Activated naive CD8-positive, alpha-beta T cell treated with anti-CD3 and anti-CD28 coated beads for 36 hours (primary cell): ENCODE measurements around the gene NANOS2. TPM values are rescaled to one million over a fixed set of nuclear protein-coding genes. Genes with fewer than 3 reads are reported as not detected.

Experiments
- DNase-seq: peaks from one replicate; pipeline ENCODE4 v3.0.0; 2021
- H3K27ac Mint-ChIP-seq: one replicate; pipeline ENCODE4 v1.8.0; 2022; ENCODE audit warnings: mild to moderate bottlenecking, moderate library complexity, mixed read lengths
- H3K27me3 Mint-ChIP-seq: one replicate; pipeline ENCODE4 v1.8.0; 2022; ENCODE audit warnings: mild to moderate bottlenecking, mixed read lengths
- H3K36me3 Mint-ChIP-seq: one replicate; pipeline ENCODE4 v1.8.0; 2021; ENCODE audit warnings: mild to moderate bottlenecking, mixed read lengths
- H3K4me1 Mint-ChIP-seq: one replicate; pipeline ENCODE4 v1.8.0; 2021; ENCODE audit warnings: mixed read lengths
- H3K4me3 Mint-ChIP-seq: one replicate; pipeline ENCODE4 v1.8.0; 2022; ENCODE audit warnings: mild to moderate bottlenecking, moderate library complexity, mixed read lengths
- H3K9me3 Mint-ChIP-seq: one replicate; pipeline ENCODE4 v1.8.0; 2022; ENCODE audit warnings: mixed read lengths
- total RNA-seq, 2 experiments: library from RNA; stranded (reverse); gene quantifications; one replicate each; pipeline ENCODE4 v1.2.3, GENCODE V29; 2021

The NANOS2 gene
- total RNA-seq, 2 experiments from 2014 or later: not detected

DNA sequence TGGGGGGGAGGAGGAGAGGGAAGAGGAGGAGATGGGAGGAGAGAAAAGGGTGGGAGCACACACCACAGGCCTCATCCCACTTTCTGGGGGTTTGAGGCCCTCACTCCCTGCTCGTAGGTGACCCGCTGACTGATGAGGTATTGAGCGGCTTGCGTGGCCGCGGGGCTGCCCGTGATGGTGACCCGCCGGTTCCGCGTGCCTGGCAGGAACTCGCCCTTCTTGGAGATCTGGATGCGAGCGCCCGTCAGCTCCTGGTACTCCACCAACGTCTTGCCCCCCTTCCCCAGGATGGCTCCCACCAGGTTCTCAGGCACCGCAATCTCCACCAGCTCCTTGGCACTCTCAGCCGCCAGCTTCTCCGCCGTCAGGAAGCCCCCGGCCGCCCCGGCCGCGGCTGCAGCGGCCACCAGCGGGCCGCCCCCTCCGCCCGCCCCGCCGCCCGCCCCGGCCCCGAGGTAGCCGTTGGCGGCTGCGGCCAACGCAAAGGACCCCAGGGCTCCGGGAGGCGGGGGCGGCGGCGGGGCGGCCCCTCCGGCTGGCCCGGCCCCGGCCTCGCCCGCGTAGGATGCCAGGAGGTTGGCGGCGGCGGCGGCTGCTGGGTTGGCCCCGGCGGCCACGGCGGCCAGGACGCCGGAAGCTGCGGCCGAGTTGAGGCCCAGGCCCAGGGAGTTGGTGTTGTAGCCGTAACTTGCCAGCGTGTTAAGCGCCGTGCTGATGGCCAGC, 25.4 kb upstream of the NANOS2 start:
- Mint-ChIP-seq H3K4me3 (no peak overlapping the region), H3K9me3 (no peaks in the 10 kb centered on the region), H3K36me3 (no peaks in the 10 kb centered on the region), H3K27me3 (peaks cover 50% of the 10 kb centered on the region), H3K27ac (no peak overlapping the region), H3K4me1 (peaks cover 2% of the 10 kb centered on the region)
- no peak for DNase-seq

DNA sequence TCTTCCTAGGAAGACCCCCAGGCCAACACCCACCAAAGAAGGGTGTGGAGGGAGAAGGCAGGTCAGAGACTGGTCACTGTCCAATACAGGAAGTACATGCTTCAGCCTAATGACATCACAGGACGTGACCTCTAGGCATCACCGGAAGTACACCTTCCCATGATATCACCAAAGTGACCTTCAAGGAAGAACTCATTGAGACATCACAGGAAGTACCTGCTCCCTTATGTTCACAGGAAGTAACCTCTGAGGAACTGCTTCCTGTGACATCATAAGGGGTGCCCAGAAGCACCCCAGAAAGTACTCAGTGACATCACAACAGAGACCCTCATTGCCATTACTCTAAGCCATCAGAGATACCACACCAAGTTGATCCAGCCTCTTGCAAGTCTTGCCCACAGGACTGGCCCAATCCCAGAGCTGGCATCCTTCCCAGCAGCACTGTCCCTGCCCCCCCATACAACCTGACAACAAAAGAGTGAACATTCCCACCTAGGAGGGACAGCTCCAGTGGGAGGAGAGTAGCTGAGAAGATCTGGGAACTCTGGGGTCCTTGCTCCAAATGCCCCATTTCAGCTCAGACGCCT, 24.2 kb upstream of the NANOS2 start:
- no peak overlapping the region for H3K4me3 Mint-ChIP-seq
- H3K36me3 Mint-ChIP-seq: no peaks in the 10 kb centered on the region
- peaks cover 52% of the 10 kb centered on the region for H3K27me3 Mint-ChIP-seq
- DNase-seq: no peak
- H3K9me3 Mint-ChIP-seq: no peaks in the 10 kb centered on the region
- no peak overlapping the region for H3K27ac Mint-ChIP-seq
- peaks cover 2% of the 10 kb centered on the region for H3K4me1 Mint-ChIP-seq

DNA sequence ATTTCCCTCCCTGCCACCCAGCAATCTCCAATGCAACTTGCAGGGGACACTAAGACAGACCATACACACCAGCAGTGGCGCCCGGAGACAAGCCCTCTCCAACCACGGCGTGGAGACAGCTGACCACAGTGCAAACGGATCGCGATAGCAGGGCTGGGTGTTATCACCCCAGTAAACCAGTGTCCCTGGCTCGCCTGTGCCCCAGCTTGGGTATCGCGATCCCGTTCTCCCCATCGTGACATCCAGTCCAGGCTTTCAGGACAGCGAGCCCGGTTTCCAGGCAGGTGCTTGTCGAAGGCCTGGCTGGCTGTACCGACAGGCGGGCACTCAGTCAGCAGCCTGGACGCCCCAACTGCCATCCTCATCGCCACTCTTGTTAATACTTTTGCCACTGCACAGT, 20.7 kb upstream of the NANOS2 start:
- Mint-ChIP-seq H3K4me1 (peaks cover 2% of the 10 kb centered on the region), H3K36me3 (no peaks in the 10 kb centered on the region), H3K9me3 (no peaks in the 10 kb centered on the region)

DNA sequence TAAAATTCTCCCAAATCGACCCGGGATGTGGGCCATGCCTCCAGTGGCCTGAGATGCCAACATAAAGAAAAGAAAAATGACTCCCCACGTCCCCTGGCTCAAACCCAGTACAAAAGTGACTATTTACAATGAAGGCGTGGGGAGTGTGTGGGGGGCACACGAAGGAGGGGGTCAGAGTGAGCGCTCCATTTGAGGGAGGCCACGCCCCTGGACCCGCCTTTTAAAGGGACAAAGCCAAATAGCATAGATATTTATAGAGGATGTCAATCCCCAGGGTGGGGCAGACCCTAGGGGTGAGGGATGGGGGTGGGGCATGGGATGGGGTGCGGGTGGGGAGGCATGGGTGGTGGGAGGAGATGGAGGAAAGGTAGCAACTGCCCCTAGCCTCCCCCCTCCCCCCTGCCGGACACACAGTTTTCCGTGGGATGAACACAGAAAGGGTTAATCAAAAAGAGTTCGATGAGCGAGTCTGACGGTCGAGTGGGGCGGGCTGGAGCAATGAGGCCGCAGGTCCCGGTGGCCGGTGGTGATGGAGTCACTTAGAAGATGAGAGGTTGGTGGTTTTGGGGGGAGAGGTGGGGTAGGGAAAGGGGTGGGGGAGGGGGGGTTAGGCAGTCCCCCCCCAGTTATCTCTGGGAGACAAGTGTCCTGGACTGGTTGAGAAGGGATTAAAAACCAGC, 20.1 kb upstream of the NANOS2 start:
- Mint-ChIP-seq H3K27me3 (peaks cover 71% of the 10 kb centered on the region), H3K4me1 (peaks cover 2% of the 10 kb centered on the region), H3K27ac (no peak overlapping the region), H3K9me3 (no peaks in the 10 kb centered on the region), H3K36me3 (no peaks in the 10 kb centered on the region), H3K4me3 (no peak overlapping the region)
- DNase-seq: no peak

More for the DNA sequence above, 20.7 kb upstream of the NANOS2 start:
- H3K4me3 Mint-ChIP-seq: no peak overlapping the region
- no peak for DNase-seq
- H3K27me3 Mint-ChIP-seq: peaks cover 71% of the 10 kb centered on the region
- H3K27ac Mint-ChIP-seq: no peak overlapping the region

DNA sequence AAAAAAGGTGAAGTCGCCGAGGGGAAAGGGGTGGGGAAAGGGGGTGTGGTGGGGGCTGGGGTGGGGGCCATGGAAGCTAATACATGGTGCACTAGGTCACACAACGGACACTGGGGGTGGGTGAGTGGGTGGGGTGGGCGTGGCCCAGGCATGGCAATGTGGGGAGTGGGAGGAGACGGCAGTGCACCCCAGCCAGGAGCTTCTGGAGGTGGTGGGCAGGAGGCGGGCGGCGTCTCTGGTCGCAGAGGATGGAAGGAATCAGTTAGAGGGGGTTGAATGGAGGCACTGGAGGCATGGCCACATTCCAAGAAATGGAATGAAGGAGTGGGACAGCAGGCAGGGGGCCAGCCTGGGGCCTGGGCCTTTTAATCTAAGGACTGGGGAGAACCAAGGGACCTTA, 19.2 kb upstream of the NANOS2 start:
- H3K4me1 Mint-ChIP-seq: peaks cover under 1% of the 10 kb centered on the region
- no peak overlapping the region for H3K4me3 Mint-ChIP-seq
- H3K27ac Mint-ChIP-seq: no peak overlapping the region
- no peaks in the 10 kb centered on the region for H3K9me3 Mint-ChIP-seq
- H3K36me3 Mint-ChIP-seq: no peaks in the 10 kb centered on the region
- no peak for DNase-seq
- H3K27me3 Mint-ChIP-seq: peaks cover 70% of the 10 kb centered on the region

DNA sequence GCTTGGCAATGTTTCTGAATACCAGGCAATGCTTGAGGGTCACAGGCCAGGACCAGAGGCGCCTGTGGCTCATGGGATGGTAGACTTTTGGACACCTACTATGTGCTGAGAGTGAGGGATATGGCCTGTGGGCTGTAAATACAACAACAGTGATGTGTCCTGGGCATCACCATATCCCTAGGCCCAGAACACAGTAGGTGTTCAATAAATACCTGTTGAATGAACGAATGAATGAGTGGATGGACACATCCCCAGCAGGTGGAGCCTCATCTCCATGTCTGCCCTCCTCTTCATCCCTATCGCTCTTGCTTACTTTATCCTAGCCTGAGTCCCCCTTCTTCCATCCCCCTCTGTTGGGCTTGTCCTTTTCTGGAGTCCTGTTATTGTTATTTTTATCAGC, 16.5 kb upstream of the NANOS2 start:
- Mint-ChIP-seq H3K36me3 (no peaks in the 10 kb centered on the region), H3K4me1 (peaks cover 5% of the 10 kb centered on the region), H3K27me3 (peaks cover 59% of the 10 kb centered on the region), H3K27ac (no peak overlapping the region), H3K9me3 (no peaks in the 10 kb centered on the region), H3K4me3 (no peak overlapping the region)
- DNase-seq: no peak

DNA sequence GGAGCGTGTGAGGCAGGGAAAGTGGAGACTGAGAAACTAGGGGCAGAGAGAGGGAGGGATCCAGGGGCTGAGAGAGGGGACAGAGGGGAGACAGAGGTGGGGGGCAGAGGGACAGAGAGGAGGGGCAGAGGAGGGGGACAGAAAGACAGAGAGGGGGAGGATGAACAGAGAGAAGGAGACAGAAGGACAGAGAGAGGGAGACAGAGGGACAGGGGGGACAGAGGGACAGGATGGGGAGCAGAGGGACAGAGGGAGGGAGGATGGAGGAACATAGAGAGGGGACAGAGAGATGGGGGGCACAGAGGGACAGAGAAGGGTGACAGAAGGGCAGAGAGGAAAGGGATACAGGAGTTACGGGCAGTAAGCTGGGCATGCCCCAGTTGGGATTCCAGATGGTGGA, 14.7 kb upstream of the NANOS2 start:
- H3K27ac Mint-ChIP-seq: no peak overlapping the region
- H3K4me3 Mint-ChIP-seq: no peak overlapping the region
- H3K4me1 Mint-ChIP-seq: peaks cover 5% of the 10 kb centered on the region
- no peaks in the 10 kb centered on the region for H3K9me3 Mint-ChIP-seq
- no peak for DNase-seq
- H3K36me3 Mint-ChIP-seq: no peaks in the 10 kb centered on the region
- peaks cover 41% of the 10 kb centered on the region for H3K27me3 Mint-ChIP-seq

DNA sequence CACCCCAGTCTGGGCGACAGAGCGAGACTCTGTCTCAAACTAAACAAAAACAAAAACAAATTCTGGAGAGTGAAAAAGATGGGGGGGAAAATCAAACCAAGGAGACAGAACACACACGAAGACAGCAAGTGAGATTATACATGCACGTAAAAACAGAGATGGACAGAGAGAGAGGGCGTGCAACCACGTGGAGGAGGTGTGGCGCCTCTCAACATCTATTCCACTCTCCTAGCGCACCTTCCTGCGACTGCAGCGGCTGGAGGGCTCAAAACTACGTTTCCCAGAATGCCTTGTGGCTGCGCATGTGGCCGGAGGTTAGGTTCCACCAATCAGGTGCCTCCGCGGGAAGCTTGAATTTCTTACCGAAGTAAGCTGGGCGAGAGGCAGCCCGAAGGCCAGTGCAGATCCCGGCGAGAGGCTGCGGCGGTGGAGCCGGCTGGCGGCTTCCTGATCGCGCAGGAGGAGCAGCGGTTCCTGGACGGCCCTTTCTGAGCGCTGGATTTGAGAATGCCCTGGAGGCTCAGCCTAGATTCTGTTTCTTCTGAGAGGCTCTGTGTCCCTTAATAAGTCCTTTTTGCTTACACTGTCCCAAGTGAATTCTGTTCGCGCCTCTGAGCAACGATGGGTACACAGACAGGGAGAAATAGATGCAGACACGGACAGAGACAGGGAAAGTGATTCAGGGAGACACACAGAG, 13.1 kb upstream of the NANOS2 start:
- Mint-ChIP-seq H3K27ac (no peak overlapping the region), H3K9me3 (no peaks in the 10 kb centered on the region), H3K4me3 (peak overlapping the region; percentile 74), H3K27me3 (peaks cover 25% of the 10 kb centered on the region), H3K36me3 (no peaks in the 10 kb centered on the region), H3K4me1 (peaks cover 5% of the 10 kb centered on the region)
- peak; percentile 87 for DNase-seq

DNA sequence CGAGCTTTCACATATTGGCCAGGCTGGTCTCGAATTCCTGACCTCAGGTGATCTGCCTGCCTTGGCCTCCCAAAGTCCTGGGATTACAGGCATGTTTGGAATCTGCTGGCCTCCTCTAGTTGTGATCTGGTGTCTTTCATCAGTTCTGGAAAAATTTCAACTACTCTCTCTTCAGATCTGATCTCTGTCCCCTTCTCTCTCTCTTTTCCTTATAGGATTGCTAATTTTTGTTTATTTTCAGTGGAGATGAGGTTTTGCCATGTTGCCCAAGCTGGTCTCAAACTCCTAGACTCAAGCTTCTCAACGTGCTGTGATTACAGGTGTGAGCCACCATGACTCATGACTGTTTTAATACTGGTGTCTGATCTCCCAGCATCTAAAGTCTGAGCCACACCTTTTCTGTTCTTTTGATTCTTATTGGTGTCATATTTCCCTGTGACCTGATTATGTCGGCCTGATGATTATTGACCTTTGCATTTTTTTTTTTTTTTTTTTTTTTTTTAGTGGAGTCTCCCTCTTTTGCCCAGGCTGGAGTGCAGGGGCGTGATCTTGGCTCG, 10.4 kb upstream of the NANOS2 start:
- H3K4me3 Mint-ChIP-seq: no peak overlapping the region
- peaks cover 9% of the 10 kb centered on the region for H3K4me1 Mint-ChIP-seq
- no peak overlapping the region for H3K27ac Mint-ChIP-seq
- H3K27me3 Mint-ChIP-seq: peaks cover 20% of the 10 kb centered on the region
- H3K36me3 Mint-ChIP-seq: no peaks in the 10 kb centered on the region
- no peak for DNase-seq
- H3K9me3 Mint-ChIP-seq: no peaks in the 10 kb centered on the region

DNA sequence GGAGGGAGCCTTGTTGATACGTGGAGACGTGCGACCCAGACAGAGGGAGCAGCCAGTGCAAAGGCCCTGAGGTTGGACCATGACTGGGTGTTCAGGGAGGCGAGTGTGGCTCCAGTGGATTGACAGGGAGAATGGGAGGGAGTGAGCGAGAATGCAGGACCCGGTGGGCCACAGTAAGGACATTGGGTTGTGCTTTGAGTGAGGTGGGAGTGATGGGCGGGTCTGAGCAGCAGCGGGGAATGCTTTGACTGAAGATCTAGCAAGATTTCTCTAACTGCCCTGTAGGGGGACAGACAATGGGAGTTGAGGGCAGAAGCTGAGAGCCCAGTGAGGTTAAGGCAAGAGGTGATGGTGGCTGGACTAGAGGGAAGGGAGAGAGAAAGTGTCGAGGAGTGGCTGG, 7.7 kb upstream of the NANOS2 start:
- no peak for DNase-seq
- H3K4me1 Mint-ChIP-seq: peaks cover 4% of the 10 kb centered on the region
- peaks cover 12% of the 10 kb centered on the region for H3K27me3 Mint-ChIP-seq
- no peak overlapping the region for H3K4me3 Mint-ChIP-seq
- H3K9me3 Mint-ChIP-seq: no peaks in the 10 kb centered on the region
- H3K36me3 Mint-ChIP-seq: no peaks in the 10 kb centered on the region
- no peak overlapping the region for H3K27ac Mint-ChIP-seq

DNA sequence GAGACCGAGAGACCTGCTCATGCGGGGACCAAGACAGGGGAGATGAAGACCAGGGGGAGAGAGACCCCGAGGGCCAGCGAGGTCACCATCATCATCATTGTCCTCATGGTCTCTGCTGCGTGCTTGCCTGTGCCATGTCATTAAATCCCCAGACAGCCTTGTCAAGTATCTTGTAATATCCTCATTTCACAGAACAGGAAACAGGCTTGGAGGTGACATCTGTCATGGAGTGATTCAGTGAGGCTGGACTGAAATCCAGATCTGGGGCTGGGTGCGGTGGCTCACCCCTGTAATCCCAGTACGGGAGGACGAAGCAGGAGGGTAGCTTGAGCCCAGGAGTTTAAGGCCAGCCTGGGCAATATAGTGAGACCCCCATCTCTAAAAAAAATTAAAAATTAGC, 5.9 kb upstream of the NANOS2 start:
- peaks cover 4% of the 10 kb centered on the region for H3K4me1 Mint-ChIP-seq
- no peak overlapping the region for H3K27ac Mint-ChIP-seq
- H3K27me3 Mint-ChIP-seq: peaks cover 19% of the 10 kb centered on the region
- no peaks in the 10 kb centered on the region for H3K9me3 Mint-ChIP-seq
- no peak for DNase-seq
- no peak overlapping the region for H3K4me3 Mint-ChIP-seq
- no peaks in the 10 kb centered on the region for H3K36me3 Mint-ChIP-seq

DNA sequence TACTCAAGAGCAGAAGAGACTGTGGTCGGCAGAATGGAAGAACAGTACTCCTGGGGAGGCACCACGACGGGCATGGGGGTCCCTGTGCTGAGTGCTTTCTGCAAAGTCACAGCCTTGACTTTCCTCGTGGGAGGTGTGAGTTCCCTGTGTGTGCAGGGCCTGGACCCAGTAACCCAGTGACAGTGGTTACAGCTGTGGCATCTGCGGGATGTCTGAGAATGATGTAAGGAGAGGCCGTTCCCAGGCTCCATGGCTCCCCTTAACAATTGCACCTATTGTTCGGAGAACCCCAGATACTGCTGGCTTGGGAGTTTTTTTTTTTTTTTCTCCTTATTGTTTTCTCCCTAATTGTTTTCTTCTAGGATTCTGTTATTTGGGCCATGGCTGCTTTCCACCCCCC, 5.1 kb upstream of the NANOS2 start:
- Mint-ChIP-seq H3K4me1 (peaks cover 4% of the 10 kb centered on the region), H3K27me3 (peaks cover 22% of the 10 kb centered on the region), H3K36me3 (no peaks in the 10 kb centered on the region), H3K4me3 (no peak overlapping the region), H3K27ac (no peak overlapping the region), H3K9me3 (no peaks in the 10 kb centered on the region)
- no peak for DNase-seq

DNA sequence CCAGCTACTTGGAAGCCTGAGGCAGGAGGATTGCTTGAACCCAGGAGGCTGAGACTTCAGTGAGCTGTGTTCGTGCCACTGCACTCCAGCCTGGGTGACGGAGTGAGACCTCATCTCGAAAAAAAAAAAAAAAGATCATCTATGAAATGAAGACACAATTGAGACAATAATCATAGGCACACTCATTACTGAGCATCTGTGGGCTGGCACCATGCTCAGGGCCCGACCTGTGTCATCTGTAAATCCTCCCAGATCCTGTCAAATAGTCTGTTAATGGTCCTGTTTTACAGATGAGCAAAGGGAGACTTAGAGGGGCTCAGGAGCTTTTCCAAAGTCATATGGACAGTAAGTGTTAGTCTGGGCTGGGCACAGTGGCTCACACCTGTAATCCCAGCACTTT, 4.1 kb upstream of the NANOS2 start:
- peaks cover 4% of the 10 kb centered on the region for H3K4me1 Mint-ChIP-seq
- H3K36me3 Mint-ChIP-seq: no peaks in the 10 kb centered on the region
- no peak for DNase-seq
- no peak overlapping the region for H3K27ac Mint-ChIP-seq
- H3K4me3 Mint-ChIP-seq: no peak overlapping the region
- no peaks in the 10 kb centered on the region for H3K9me3 Mint-ChIP-seq
- H3K27me3 Mint-ChIP-seq: peaks cover 23% of the 10 kb centered on the region

DNA sequence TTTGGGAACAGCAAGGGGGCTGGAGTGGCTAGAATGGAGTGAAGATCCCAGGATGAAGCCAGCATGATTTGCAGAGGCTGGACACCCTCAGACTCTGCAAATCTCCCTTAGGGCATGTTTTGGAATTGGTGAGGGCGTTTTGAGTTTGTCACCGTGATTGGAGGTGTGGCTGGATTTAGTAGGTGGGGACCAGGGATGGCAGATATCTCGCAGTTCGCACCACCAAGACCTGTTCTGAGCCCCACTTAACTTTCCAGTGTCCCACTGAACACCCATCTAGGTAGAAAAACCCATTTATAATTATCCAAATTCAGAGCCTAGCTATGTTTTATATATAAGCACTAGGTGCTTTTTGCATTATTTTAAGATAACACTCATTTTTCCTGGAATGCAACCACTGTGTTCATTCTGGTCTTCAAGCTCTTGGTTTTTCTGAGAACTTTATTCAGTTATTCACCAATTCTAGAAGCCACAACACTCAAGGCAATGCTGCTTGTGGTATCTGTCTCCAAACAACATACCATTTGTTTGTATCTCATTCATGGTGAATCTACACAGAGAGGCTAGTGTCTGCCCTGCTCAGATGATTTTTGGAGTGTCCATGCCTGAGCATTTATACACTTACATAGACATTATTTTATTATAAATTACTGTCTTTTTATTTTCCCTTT, 3.0 kb upstream of the NANOS2 start:
- Mint-ChIP-seq H3K27me3 (peaks cover 35% of the 10 kb centered on the region), H3K27ac (no peak overlapping the region), H3K4me1 (peaks cover 4% of the 10 kb centered on the region), H3K9me3 (no peaks in the 10 kb centered on the region), H3K36me3 (no peaks in the 10 kb centered on the region), H3K4me3 (no peak overlapping the region)
- no peak for DNase-seq

DNA sequence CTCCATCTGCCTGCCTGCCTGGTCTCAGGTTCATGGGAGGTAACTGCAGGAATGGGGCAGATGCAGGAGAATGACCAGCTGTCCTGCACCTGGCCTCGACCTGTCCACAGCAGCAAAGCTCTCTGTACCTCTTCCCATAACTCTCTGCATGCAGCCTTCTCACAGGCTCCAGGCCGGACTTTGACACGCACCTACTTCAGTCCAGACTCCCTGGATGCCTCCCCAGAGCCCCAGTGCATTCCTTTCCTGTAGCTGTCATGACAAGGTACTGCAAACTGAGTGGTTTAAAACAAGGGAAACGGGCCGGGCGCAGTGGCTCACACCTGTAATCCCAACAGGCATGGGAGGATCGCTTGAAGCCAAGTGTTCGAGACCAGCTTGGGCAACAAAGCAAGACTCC, 3.3 kb downstream of the NANOS2 start:
- H3K27ac Mint-ChIP-seq: no peak overlapping the region
- no peaks in the 10 kb centered on the region for H3K9me3 Mint-ChIP-seq
- no peaks in the 10 kb centered on the region for H3K4me1 Mint-ChIP-seq
- no peak overlapping the region for H3K4me3 Mint-ChIP-seq
- H3K36me3 Mint-ChIP-seq: no peaks in the 10 kb centered on the region
- no peak for DNase-seq
- H3K27me3 Mint-ChIP-seq: peaks cover 39% of the 10 kb centered on the region
